ENCODE data around the gene HARBI1. TPM values are rescaled to one million over a fixed set of nuclear protein-coding genes. Genes with fewer than 3 reads are reported as not detected.

Gene HARBI1
- total RNA-seq, 2 donors from 2014 or later: 4.5 to 6.4 TPM

- DNase-seq (no peak), ATAC-seq (no peak)
- intact Hi-C loops (cut with DNase I, micrococcal nuclease): no loop called here
Observed at GRCh38 chr11:46637546-46637945, 20.5 kb upstream of the HARBI1 start.

GRCh38 chr11:46635557-46636139 is 18.6 kb upstream of the HARBI1 start:
- intact Hi-C loops (cut with DNase I, micrococcal nuclease): no loop called here
- DNase-seq (no peak), ATAC-seq (no peak)

- ATAC-seq (no peak), DNase-seq (no peak)
- intact Hi-C loops (cut with DNase I, micrococcal nuclease): no loop called here
Observed at GRCh38 chr11:46633291-46634217, 16.5 kb upstream of the HARBI1 start.

- intact Hi-C loops (cut with DNase I, micrococcal nuclease): no loop called here
- DNase-seq (no peak), ATAC-seq (no peak)
Observed at GRCh38 chr11:46632502-46632901, 15.5 kb upstream of the HARBI1 start.

- DNase-seq (no peak), ATAC-seq (no peak)
- intact Hi-C loops (cut with DNase I, micrococcal nuclease): no loop called here
Observed at GRCh38 chr11:46631676-46632075, 14.6 kb upstream of the HARBI1 start.

- intact Hi-C loops (cut with DNase I, micrococcal nuclease): no loop called here
- DNase-seq (no peak), ATAC-seq (no peak)
Observed at GRCh38 chr11:46630237-46630636, 13.2 kb upstream of the HARBI1 start.

- ATAC-seq (no peak), DNase-seq (no peak)
- intact Hi-C loops (cut with DNase I, micrococcal nuclease): no loop called here
Observed at GRCh38 chr11:46628961-46629360, 11.9 kb upstream of the HARBI1 start.

GRCh38 chr11:46625406-46625805 is 8.4 kb upstream of the HARBI1 start:
- intact Hi-C loops (cut with DNase I, micrococcal nuclease): no loop called here
- DNase-seq: no peak
- peak; percentile 26 for ATAC-seq

GRCh38 chr11:46618837-46619236 is 1.8 kb upstream of the HARBI1 start:
- ATAC-seq (peak; percentile 10), DNase-seq (no peak)
- intact Hi-C loops (cut with DNase I, micrococcal nuclease): no loop called here

- ATAC-seq: no peak
- intact Hi-C loops (cut with DNase I, micrococcal nuclease): no loop called here
- no peak for DNase-seq
Observed at GRCh38 chr11:46617972-46618314, 916 bp upstream of the HARBI1 start.

GRCh38 chr11:46616551-46617133 is 385 bp downstream of the HARBI1 start:
- intact Hi-C loops (cut with DNase I, micrococcal nuclease): no loop called here
- no peak for DNase-seq
- peak; percentile 10 for ATAC-seq

- intact Hi-C loops (cut with DNase I, micrococcal nuclease): no loop called here
- DNase-seq: no peak
- no peak for ATAC-seq
Observed at GRCh38 chr11:46615756-46616155, 1.3 kb downstream of the HARBI1 start.

- no peak for DNase-seq
- intact Hi-C loops (cut with DNase I, micrococcal nuclease): no loop called here
- no peak for ATAC-seq
Observed at GRCh38 chr11:46612326-46612725, 4.7 kb downstream of the HARBI1 start.

GRCh38 chr11:46611526-46612304 is 5.3 kb downstream of the HARBI1 start:
- DNase-seq (no peak), ATAC-seq (peak; percentile 70)
- intact Hi-C loops (cut with DNase I, micrococcal nuclease): no loop called here

GRCh38 chr11:46609386-46609785 is 7.6 kb downstream of the HARBI1 start:
- DNase-seq (no peak), ATAC-seq (no peak)
- intact Hi-C loops (cut with DNase I, micrococcal nuclease): no loop called here

GRCh38 chr11:46607516-46607915 is 9.5 kb downstream of the HARBI1 start:
- ATAC-seq (no peak), DNase-seq (no peak)
- intact Hi-C loops (cut with DNase I, micrococcal nuclease): no loop called here

GRCh38 chr11:46604796-46605195 is 12.2 kb downstream of the HARBI1 start:
- DNase-seq: no peak
- intact Hi-C loops (cut with DNase I, micrococcal nuclease): no loop called here
- ATAC-seq: no peak

- DNase-seq: no peak
- intact Hi-C loops (cut with DNase I, micrococcal nuclease): no loop called here
- ATAC-seq: no peak
Observed at GRCh38 chr11:46603704-46604308, 13.2 kb downstream of the HARBI1 start.

GRCh38 chr11:46601129-46601528 is 15.9 kb downstream of the HARBI1 start:
- DNase-seq (no peak), ATAC-seq (no peak)
- intact Hi-C loops (cut with DNase I, micrococcal nuclease): no loop called here

All from left colon (tissue), 2 donors.